GM12874 (cell line): Measurements from ENCODE around the gene KSR2.

Experiments
- TF ChIP-seq, protein P1 (sequence below): IDR thresholded peaks from 2 replicates; pipeline ENCODE4 v1.5.1; 2011; ENCODE audit warnings: low read depth, mild to moderate bottlenecking, control low read depth, low read length, moderate library complexity; ENCODE audit not compliant: insufficient read depth

KSR2 gene

DNA sequence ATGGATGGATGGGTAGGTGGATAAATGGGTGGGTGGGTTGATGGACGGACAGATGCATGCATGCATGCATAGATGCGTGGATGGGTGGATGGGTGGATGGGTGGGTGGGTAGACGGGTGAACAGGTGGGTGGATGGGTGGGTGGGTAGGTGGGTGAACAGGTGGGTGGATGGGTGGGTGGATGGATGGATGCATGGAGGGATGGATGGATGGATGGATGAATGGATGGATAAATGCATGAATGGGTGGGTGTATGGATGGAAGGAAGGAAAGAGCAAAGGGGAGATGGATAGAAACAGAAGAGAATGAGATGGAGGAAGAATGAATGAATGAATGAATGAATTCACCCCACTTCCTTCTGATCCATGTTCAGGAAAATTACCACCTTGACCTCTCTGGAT, 143.0 kb downstream of the KSR2 start:
- TF ChIP-seq, protein P1, sequence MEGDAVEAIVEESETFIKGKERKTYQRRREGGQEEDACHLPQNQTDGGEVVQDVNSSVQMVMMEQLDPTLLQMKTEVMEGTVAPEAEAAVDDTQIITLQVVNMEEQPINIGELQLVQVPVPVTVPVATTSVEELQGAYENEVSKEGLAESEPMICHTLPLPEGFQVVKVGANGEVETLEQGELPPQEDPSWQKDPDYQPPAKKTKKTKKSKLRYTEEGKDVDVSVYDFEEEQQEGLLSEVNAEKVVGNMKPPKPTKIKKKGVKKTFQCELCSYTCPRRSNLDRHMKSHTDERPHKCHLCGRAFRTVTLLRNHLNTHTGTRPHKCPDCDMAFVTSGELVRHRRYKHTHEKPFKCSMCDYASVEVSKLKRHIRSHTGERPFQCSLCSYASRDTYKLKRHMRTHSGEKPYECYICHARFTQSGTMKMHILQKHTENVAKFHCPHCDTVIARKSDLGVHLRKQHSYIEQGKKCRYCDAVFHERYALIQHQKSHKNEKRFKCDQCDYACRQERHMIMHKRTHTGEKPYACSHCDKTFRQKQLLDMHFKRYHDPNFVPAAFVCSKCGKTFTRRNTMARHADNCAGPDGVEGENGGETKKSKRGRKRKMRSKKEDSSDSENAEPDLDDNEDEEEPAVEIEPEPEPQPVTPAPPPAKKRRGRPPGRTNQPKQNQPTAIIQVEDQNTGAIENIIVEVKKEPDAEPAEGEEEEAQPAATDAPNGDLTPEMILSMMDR: no peak

DNA sequence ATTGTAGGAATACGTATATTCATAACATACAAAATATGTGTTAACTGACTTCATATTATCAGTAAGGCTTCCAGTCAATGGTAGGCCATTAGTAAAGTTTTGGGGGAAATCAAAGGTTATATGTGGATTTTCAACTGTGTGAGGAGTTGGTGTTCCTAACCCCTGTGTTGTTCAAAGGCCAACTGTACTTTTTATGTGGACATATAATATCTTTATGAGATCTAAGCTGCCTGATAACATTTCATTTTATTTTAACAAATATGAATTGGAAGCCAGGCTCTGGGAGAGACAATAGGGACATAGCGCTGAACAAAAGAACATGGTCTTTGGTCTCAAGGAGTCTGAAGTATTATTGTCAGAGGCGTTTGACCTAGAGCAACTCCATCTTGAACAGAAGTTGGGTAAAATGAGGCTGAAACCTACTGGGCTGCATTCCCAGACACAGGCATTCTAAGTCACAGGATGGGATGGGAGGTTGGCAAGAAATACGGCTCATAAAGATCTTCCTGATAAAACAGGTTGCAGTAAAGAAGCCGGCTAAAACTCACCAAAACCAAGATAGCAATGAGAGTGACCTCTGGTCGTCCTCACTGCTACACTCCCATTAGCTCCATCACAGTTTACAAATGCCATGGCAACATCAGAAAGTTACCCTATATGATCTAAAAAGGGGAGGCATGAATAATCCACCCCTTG, 147.2 kb downstream of the KSR2 start:
- TF ChIP-seq, protein P1: no peak

DNA sequence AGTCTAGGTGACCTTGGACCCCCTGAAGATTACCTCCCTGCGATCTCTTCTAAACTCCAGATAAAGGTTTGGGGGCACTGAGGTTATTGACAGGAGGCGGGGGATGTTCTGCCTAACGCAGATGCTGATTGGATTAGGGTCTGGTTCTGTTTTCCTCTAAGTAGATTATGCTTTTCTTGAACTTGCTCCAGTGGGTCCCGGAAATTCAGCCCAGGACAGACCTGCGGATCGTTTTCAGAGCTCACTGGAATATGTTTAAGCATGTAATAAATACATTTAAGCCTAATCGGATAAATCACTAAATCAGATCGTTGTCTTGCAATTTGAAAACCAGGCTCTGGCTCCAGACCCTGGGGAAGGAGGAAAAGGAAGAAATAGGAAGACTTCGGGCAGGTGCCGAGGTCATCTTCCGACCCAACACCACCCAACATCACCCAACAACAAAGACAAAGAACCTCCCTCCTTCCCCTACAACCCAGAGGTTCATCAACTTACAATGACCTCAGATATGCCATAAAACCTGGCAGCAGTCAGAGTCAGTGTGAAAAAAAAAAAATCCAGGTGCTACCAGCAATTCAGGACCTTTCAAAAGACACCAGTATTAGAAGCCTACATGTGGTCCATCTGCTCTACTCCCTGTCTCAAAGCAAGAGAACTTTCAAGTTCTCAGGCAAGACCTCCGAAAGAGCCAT, 148.4 kb downstream of the KSR2 start:
- TF ChIP-seq, protein P1: no peak

DNA sequence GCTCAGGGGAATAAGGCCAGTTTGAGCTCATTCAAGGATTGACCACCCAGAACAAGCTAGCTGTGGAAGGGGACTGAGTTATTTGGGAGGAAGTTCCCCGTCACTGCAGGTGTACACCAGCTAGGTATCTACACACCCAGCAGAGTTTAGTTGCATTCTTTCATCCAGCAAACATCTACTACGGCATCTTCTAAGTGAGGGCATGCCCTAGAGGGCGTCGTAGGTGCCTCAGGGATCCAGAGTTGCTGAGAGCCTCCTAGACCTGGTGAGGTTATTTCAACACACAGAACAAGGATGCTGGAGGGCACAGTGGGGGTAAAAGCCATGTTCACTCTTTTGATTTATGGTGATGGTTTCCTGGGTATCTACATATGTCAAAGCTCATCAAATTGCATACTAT, 149.6 kb downstream of the KSR2 start:
- TF ChIP-seq, protein P1: no peak

DNA sequence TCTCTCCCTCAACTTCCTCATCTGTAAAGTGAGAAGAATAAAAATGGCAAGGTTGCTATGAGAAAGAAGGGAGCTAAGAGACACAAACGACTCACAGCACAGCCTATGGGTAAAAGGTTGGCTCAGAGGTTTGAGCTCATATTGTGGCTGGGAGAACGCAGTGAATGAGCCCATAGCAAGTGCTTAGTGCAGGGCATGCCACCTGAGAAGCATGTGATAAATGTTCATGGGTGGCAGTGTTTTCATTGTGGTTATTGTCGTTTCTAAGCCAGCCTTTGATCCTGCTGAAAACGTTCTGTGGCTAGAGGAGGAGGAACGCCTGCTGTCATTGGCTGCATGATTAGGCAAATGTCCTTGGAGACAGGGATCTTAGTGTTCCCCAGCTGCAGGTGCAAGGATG, 150.4 kb downstream of the KSR2 start:
- TF ChIP-seq, protein P1: no peak

DNA sequence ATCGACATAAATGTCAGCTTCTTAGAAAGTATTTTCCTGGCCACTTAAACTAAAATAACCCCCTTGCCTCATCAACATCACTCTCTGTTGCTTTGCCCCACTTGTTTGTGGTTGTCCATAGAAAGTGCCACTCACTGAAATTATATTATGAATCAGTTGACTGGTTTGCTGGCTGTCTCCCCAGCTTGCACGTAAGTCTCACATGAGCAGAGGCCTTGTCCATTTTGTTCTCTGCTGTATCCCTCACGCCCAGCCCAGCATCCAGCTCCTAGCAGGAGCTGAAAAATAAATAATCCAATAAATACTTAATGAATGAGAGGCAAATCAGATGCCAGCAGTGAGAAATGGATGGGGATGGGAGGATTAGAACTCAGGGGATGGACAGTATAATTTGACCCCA, 159.3 kb downstream of the KSR2 start:
- TF ChIP-seq, protein P1: no peak

DNA sequence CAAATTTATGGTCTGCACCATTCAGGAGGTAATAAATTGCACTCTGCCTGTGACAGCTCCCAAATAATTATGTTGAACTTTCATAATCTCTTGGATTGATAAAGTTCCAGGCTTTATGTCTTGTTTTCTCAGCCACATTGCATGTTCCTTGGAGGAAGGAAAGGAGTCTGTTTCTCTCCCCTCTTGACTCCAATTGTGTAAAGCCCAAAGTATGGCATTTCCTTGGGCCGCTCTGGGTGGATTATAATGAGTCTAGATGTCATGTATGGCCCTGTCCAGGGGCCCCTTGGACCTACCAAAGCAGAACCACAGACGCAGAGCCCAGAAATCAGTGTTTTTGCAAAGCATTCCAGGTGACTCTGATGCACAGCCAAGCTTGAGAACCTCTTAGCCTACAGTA, 160.8 kb downstream of the KSR2 start:
- TF ChIP-seq, protein P1: no peak
